C4-2B (cell line): ENCODE results near the gene C6orf89.

ENCODE experiments used
- ZFX ChIP-seq: fragments of 450-650 bp; IDR thresholded peaks from 2 replicates; pipeline ENCODE4 v1.6.1; 2017
- TF ChIP-seq, protein P1 (sequence below): fragments of 450-650 bp; conservative IDR thresholded peaks from 2 replicates; pipeline ENCODE4 v1.5.1; 2017; ENCODE audit warnings: mild to moderate bottlenecking

DNA sequence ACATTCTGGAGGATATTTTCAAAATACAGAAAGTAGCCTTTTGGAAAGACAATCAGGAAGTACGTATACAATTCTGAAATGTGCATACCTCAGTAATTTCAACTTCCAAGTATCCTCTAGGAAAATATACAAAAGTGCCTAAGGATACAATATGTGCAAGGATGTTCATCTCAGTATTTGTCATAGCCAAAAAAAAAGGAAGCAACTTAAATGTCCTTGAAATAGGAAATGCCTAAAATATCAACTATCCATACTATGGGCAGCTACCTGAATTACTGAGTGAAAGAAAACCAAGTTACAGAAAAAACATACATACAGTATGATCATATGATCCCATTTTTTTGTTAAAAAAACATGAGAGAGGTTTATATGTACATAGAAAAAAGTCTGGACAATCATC is 12.6 kb upstream of the C6orf89 start:
- TF ChIP-seq, protein P1, sequence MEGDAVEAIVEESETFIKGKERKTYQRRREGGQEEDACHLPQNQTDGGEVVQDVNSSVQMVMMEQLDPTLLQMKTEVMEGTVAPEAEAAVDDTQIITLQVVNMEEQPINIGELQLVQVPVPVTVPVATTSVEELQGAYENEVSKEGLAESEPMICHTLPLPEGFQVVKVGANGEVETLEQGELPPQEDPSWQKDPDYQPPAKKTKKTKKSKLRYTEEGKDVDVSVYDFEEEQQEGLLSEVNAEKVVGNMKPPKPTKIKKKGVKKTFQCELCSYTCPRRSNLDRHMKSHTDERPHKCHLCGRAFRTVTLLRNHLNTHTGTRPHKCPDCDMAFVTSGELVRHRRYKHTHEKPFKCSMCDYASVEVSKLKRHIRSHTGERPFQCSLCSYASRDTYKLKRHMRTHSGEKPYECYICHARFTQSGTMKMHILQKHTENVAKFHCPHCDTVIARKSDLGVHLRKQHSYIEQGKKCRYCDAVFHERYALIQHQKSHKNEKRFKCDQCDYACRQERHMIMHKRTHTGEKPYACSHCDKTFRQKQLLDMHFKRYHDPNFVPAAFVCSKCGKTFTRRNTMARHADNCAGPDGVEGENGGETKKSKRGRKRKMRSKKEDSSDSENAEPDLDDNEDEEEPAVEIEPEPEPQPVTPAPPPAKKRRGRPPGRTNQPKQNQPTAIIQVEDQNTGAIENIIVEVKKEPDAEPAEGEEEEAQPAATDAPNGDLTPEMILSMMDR: no peak
- TF ChIP-seq ZFX: no peak
